Liver (tissue), 3 donors: Measurements from ENCODE around the gene MAGEA6.

Experiments used
- EGR1 ChIP-seq, 2 donors: IDR thresholded peaks; 2 replicates each; pipeline ENCODE4 v1.6.1; 2016 to 2018; ENCODE audit warnings: antibody characterized with exemption in 2 of 2, low read depth in 2 of 2
- GABPA ChIP-seq, 2 donors: IDR thresholded peaks in 1 of 2; conservative IDR thresholded peaks in 1 of 2; 2 replicates each; pipeline ENCODE4 v1.6.1; 2016; ENCODE audit warnings: antibody characterized with exemption in 2 of 2, mild to moderate bottlenecking in 1 of 2, moderate library complexity in 1 of 2
- HNF4A ChIP-seq, 2 donors: conservative IDR thresholded peaks; 2 replicates each; pipeline ENCODE4 v1.6.1; 2016; ENCODE audit warnings: antibody characterized with exemption in 2 of 2, mild to moderate bottlenecking in 2 of 2
- JUND ChIP-seq, 2 donors: IDR thresholded peaks; 2 replicates each; pipeline ENCODE4 v1.6.1; 2016; ENCODE audit warnings: antibody characterized with exemption in 2 of 2
- RAD21 ChIP-seq, 2 donors: IDR thresholded peaks; 2 replicates each; pipeline ENCODE4 v1.6.1; 2016; ENCODE audit warnings: antibody characterized with exemption in 2 of 2, mild to moderate bottlenecking in 2 of 2
- SP1 ChIP-seq: IDR thresholded peaks from 2 replicates; pipeline ENCODE4 v1.6.1; 2018; ENCODE audit warnings: antibody characterized with exemption, mild to moderate bottlenecking
- TAF1 ChIP-seq: conservative IDR thresholded peaks from 2 replicates; pipeline ENCODE4 v1.6.1; 2016; ENCODE audit warnings: antibody characterized with exemption, mild to moderate bottlenecking
- TF ChIP-seq, protein P1 (sequence below): fragments of 150-350 bp; IDR thresholded peaks from 2 replicates; pipeline ENCODE4 v1.5.1; 2017; ENCODE audit warnings: improper control_type of control experiment, low read depth, low read length; ENCODE audit not compliant: missing input control
- TF ChIP-seq, protein P2 (sequence below): IDR thresholded peaks from 2 replicates; pipeline ENCODE4 v1.6.1; 2016; ENCODE audit warnings: antibody characterized with exemption, mild to moderate bottlenecking
- TF ChIP-seq, protein P3 (sequence below): IDR thresholded peaks from 2 replicates; pipeline ENCODE4 v1.6.1; 2016; ENCODE audit warnings: antibody characterized with exemption
- donor health status: healthy.
- donor health status: healthy.

DNA sequence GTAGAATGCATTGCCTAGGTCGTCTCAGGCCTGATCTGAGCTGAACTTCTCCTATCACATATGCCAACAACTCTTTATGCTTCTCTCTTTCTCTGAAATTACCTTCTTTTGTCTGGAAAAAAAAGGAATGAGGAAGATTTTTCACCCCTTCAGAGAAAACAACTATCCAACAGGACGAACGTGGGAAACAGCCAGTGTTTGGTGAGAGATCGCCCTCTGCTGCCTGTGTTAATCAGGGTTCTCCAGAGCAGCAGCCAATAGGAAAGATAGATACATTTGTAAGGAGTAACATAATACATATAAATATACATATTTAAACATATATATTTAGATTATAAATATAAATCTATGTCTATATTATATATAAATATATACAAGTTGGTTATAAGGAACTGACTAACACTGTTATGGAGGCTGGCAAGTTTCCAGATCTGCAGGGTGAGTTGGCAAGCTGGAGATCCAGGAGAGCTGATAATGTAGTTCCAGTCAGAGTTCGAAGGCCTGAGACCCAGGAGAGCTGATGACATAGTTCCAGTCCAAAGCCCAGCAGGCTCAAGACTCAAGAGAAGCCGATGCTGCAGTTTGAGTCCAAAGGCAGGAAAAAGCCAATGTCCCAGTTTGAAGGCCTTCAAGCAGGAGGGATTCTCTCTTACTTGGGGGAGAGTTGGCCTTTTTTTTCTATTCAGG, 47.7 kb upstream of the MAGEA6 start:
- TF ChIP-seq, protein P1, sequence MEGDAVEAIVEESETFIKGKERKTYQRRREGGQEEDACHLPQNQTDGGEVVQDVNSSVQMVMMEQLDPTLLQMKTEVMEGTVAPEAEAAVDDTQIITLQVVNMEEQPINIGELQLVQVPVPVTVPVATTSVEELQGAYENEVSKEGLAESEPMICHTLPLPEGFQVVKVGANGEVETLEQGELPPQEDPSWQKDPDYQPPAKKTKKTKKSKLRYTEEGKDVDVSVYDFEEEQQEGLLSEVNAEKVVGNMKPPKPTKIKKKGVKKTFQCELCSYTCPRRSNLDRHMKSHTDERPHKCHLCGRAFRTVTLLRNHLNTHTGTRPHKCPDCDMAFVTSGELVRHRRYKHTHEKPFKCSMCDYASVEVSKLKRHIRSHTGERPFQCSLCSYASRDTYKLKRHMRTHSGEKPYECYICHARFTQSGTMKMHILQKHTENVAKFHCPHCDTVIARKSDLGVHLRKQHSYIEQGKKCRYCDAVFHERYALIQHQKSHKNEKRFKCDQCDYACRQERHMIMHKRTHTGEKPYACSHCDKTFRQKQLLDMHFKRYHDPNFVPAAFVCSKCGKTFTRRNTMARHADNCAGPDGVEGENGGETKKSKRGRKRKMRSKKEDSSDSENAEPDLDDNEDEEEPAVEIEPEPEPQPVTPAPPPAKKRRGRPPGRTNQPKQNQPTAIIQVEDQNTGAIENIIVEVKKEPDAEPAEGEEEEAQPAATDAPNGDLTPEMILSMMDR = peak; percentile 23
- TF ChIP-seq EGR1 (IDR thresholded peaks at IDR 0.05; ENCODE audit: low read depth in 2 of 2) (no peak), JUND (IDR thresholded peaks at IDR 0.05) (no peak), GABPA (IDR thresholded peaks at IDR 0.05 in 1 of 2, conservative IDR thresholded peaks at IDR 0.05 in 1 of 2) (no peak), TAF1 (no peak), HNF4A (conservative IDR thresholded peaks at IDR 0.05) (peak; percentile 30 to 47), RAD21 (IDR thresholded peaks at IDR 0.05) (peak; percentile 66 to 69), SP1 (no peak)
- TF ChIP-seq, protein P2, sequence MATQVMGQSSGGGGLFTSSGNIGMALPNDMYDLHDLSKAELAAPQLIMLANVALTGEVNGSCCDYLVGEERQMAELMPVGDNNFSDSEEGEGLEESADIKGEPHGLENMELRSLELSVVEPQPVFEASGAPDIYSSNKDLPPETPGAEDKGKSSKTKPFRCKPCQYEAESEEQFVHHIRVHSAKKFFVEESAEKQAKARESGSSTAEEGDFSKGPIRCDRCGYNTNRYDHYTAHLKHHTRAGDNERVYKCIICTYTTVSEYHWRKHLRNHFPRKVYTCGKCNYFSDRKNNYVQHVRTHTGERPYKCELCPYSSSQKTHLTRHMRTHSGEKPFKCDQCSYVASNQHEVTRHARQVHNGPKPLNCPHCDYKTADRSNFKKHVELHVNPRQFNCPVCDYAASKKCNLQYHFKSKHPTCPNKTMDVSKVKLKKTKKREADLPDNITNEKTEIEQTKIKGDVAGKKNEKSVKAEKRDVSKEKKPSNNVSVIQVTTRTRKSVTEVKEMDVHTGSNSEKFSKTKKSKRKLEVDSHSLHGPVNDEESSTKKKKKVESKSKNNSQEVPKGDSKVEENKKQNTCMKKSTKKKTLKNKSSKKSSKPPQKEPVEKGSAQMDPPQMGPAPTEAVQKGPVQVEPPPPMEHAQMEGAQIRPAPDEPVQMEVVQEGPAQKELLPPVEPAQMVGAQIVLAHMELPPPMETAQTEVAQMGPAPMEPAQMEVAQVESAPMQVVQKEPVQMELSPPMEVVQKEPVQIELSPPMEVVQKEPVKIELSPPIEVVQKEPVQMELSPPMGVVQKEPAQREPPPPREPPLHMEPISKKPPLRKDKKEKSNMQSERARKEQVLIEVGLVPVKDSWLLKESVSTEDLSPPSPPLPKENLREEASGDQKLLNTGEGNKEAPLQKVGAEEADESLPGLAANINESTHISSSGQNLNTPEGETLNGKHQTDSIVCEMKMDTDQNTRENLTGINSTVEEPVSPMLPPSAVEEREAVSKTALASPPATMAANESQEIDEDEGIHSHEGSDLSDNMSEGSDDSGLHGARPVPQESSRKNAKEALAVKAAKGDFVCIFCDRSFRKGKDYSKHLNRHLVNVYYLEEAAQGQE = no peak
- TF ChIP-seq, protein P3, sequence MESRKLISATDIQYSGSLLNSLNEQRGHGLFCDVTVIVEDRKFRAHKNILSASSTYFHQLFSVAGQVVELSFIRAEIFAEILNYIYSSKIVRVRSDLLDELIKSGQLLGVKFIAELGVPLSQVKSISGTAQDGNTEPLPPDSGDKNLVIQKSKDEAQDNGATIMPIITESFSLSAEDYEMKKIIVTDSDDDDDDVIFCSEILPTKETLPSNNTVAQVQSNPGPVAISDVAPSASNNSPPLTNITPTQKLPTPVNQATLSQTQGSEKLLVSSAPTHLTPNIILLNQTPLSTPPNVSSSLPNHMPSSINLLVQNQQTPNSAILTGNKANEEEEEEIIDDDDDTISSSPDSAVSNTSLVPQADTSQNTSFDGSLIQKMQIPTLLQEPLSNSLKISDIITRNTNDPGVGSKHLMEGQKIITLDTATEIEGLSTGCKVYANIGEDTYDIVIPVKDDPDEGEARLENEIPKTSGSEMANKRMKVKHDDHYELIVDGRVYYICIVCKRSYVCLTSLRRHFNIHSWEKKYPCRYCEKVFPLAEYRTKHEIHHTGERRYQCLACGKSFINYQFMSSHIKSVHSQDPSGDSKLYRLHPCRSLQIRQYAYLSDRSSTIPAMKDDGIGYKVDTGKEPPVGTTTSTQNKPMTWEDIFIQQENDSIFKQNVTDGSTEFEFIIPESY = no peak
